Measurements from ENCODE around the gene SPTBN4.

Gene SPTBN4

DNA sequence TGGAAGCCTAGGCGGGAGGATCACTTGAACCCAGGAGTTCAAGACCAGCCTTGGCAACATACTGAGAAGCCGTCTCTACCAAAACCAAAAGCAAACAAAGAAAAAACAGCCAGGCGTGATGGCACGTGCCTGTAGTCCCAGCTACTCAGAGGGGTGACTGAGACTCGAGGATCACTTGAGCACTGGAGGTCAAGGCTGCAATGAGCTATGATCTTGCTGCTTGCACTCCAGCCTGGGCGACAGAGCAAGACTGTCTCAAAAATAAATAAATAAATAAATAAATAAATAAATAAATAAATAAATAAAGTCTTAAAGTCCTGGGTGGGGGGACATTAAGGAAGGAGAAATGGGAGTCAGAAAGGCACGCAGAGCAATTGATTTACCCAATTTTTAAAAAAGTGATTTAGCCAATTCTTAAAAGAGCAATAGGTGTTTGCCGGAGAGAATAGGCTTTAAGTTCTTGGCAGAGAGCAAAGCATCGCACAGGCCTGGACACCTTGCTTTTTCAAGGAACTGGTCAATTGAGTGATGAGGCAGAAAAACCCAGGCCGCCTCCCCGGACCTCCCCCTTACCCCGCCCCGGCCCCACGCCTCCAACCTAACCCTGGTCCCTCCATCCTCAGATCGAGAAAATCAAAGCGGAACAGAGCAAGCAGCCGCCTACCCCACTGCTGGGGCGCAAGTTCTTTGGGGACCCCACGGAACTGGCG is 100.4 kb downstream of the SPTBN4 start:
- H3K4me3 ChIP-seq (IDR thresholded peaks at IDR 0.05; ENCODE audit: insufficient read depth, low read depth, low read length): no peak overlapping the region
- no peaks in the 10 kb centered on the region for H3K36me3 ChIP-seq (ENCODE audit: insufficient read depth)
- H2AFZ ChIP-seq (ENCODE audit: low read depth): no peak overlapping the region
- H3K79me2 ChIP-seq (ENCODE audit: insufficient read depth, low read depth): no peaks in the 10 kb centered on the region
- TF ChIP-seq, protein P1, sequence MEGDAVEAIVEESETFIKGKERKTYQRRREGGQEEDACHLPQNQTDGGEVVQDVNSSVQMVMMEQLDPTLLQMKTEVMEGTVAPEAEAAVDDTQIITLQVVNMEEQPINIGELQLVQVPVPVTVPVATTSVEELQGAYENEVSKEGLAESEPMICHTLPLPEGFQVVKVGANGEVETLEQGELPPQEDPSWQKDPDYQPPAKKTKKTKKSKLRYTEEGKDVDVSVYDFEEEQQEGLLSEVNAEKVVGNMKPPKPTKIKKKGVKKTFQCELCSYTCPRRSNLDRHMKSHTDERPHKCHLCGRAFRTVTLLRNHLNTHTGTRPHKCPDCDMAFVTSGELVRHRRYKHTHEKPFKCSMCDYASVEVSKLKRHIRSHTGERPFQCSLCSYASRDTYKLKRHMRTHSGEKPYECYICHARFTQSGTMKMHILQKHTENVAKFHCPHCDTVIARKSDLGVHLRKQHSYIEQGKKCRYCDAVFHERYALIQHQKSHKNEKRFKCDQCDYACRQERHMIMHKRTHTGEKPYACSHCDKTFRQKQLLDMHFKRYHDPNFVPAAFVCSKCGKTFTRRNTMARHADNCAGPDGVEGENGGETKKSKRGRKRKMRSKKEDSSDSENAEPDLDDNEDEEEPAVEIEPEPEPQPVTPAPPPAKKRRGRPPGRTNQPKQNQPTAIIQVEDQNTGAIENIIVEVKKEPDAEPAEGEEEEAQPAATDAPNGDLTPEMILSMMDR (conservative IDR thresholded peaks at IDR 0.05; ENCODE audit: low read depth, low read length): no peak
- H3K4me1 ChIP-seq (ENCODE audit: low read depth, poor library complexity, severe bottlenecking): peaks cover 8% of the 10 kb centered on the region
- H3K27ac ChIP-seq: no peak overlapping the region
- no peak overlapping the region for H3K4me2 ChIP-seq
- H3K9ac ChIP-seq: no peak overlapping the region
- no peaks in the 10 kb centered on the region for H4K20me1 ChIP-seq (ENCODE audit: insufficient read depth)
- peaks cover 6% of the 10 kb centered on the region; the same call in 1 of the 2 replicates for H3K27me3 ChIP-seq (ENCODE audit: insufficient read depth, low read depth)

GRCh38 chr19:40567750-40568494 is 101.1 kb downstream of the SPTBN4 start:
- peaks cover 6% of the 10 kb centered on the region; the same call in 1 of the 2 replicates for H3K27me3 ChIP-seq (ENCODE audit: insufficient read depth, low read depth)
- no peak overlapping the region for H3K9ac ChIP-seq
- peaks cover 8% of the 10 kb centered on the region for H3K4me1 ChIP-seq (ENCODE audit: low read depth, poor library complexity, severe bottlenecking)
- H4K20me1 ChIP-seq (ENCODE audit: insufficient read depth): no peaks in the 10 kb centered on the region
- H3K27ac ChIP-seq: no peak overlapping the region
- H3K79me2 ChIP-seq (ENCODE audit: insufficient read depth, low read depth): no peaks in the 10 kb centered on the region
- H2AFZ ChIP-seq (ENCODE audit: low read depth): no peak overlapping the region
- TF ChIP-seq, protein P1 (conservative IDR thresholded peaks at IDR 0.05; ENCODE audit: low read depth, low read length): no peak
- no peak overlapping the region for H3K4me2 ChIP-seq
- H3K36me3 ChIP-seq (ENCODE audit: insufficient read depth): no peaks in the 10 kb centered on the region
- H3K4me3 ChIP-seq (IDR thresholded peaks at IDR 0.05; ENCODE audit: insufficient read depth, low read depth, low read length): no peak overlapping the region

GRCh38 chr19:40570313-40571004 is 103.7 kb downstream of the SPTBN4 start:
- Histone ChIP-seq H2AFZ (ENCODE audit: low read depth) (peak overlapping the region; percentile 98; the same call in 1 of the 2 replicates), H3K4me3 (IDR thresholded peaks at IDR 0.05; ENCODE audit: insufficient read depth, low read depth, low read length) (no peak overlapping the region), H3K4me2 (peak overlapping the region; percentile 98), H4K20me1 (ENCODE audit: insufficient read depth) (no peaks in the 10 kb centered on the region), H3K27ac (no peak overlapping the region), H3K9ac (no peak overlapping the region), H3K36me3 (ENCODE audit: insufficient read depth) (no peaks in the 10 kb centered on the region), H3K79me2 (ENCODE audit: insufficient read depth, low read depth) (no peaks in the 10 kb centered on the region), H3K27me3 (ENCODE audit: insufficient read depth, low read depth) (peaks cover 6% of the 10 kb centered on the region; the same call in 1 of the 2 replicates), H3K4me1 (ENCODE audit: low read depth, poor library complexity, severe bottlenecking) (peaks cover 8% of the 10 kb centered on the region)
- TF ChIP-seq, protein P1 (conservative IDR thresholded peaks at IDR 0.05; ENCODE audit: low read depth, low read length): peak; percentile 71

GRCh38 chr19:40571005-40571318 is 104.2 kb downstream of the SPTBN4 start:
- TF ChIP-seq, protein P1 (conservative IDR thresholded peaks at IDR 0.05; ENCODE audit: low read depth, low read length): no peak; the same call in 1 of the 2 replicates
- Histone ChIP-seq H2AFZ (ENCODE audit: low read depth) (peak overlapping the region; percentile 39; the same call in 1 of the 2 replicates), H3K36me3 (ENCODE audit: insufficient read depth) (no peaks in the 10 kb centered on the region), H3K79me2 (ENCODE audit: insufficient read depth, low read depth) (no peaks in the 10 kb centered on the region), H3K27me3 (ENCODE audit: insufficient read depth, low read depth) (peaks cover 6% of the 10 kb centered on the region; the same call in 1 of the 2 replicates), H3K4me3 (IDR thresholded peaks at IDR 0.05; ENCODE audit: insufficient read depth, low read depth, low read length) (no peak overlapping the region), H3K9ac (no peak overlapping the region), H3K27ac (no peak overlapping the region), H3K4me2 (peak overlapping the region; percentile 15; the same call in 1 of the 2 replicates), H4K20me1 (ENCODE audit: insufficient read depth) (no peaks in the 10 kb centered on the region), H3K4me1 (ENCODE audit: low read depth, poor library complexity, severe bottlenecking) (peaks cover 8% of the 10 kb centered on the region)
